ENCODE results near the gene PRKCI.
"Not testable (repeated sequence)": the region's sequence is repeated elsewhere in the genome, so short reads cannot be mapped to it uniquely, and the experiment has no call there.

The PRKCI gene

DNA sequence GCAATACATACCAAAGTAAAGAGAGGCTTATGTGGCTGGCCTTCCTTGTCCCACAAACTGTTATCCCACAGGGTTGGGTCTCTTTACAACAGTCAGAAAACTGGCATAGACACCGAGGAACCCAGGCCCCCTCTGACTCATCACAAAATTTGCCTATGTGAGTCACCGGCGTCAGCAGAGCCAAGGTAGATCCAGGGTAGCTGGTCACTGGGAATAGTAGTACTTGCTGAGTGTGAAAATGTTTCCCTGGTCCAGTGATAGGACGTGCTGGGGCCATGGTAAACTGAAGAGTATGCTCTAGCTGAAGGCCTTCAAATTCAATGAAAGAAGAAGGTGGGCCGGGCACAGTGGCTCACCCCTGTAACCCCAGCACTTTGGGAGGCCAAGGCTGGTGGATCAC, 108.1 kb downstream of the PRKCI start:
- H3K4me3 ChIP-seq (ENCODE audit: control insufficient read depth, low read depth, low read length) = no peak overlapping the region
- DNase-seq (ENCODE audit: low read depth) = no peak
- no peak for TF ChIP-seq CTCF (IDR thresholded peaks at IDR 0.05; ENCODE audit: control insufficient read depth, insufficient read depth, low read depth, low read length, missing control alignments)

GRCh38 chr3:170331143-170331542, 108.9 kb downstream of the PRKCI start:
- no peak for TF ChIP-seq CTCF (IDR thresholded peaks at IDR 0.05; ENCODE audit: control insufficient read depth, insufficient read depth, low read depth, low read length, missing control alignments)
- DNase-seq (ENCODE audit: low read depth) = no peak
- no peak overlapping the region for H3K4me3 ChIP-seq (ENCODE audit: control insufficient read depth, low read depth, low read length)

DNA sequence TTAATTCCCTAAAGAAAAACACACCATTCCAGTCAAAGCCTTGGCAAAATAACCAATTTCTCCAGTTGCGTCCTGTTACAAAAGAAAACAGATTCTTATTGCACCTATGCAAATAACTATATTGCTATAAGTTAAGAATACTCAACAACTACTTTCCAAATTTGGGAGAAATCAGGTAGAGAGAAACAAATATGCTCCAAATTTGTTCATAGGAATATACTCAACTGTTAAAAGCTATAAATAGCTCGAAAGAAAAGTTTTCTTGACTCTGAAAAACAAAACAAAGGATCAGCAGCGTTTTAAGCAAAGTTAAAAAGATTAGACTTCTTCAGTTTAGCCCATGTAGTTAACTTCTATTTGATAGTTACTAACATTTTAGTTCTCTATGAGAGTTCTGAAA, 115.2 kb downstream of the PRKCI start:
- no peak for TF ChIP-seq CTCF (IDR thresholded peaks at IDR 0.05; ENCODE audit: control insufficient read depth, insufficient read depth, low read depth, low read length, missing control alignments)

GRCh38 chr3:170338690-170339340, 116.6 kb downstream of the PRKCI start:
- no peak for TF ChIP-seq CTCF (IDR thresholded peaks at IDR 0.05; ENCODE audit: control insufficient read depth, insufficient read depth, low read depth, low read length, missing control alignments)
- no peak overlapping the region for H3K4me3 ChIP-seq (ENCODE audit: control insufficient read depth, low read depth, low read length)
- no peak for DNase-seq (ENCODE audit: low read depth)

More for the DNA sequence above, 115.2 kb downstream of the PRKCI start:
- no peak overlapping the region for H3K4me3 ChIP-seq (ENCODE audit: control insufficient read depth, low read depth, low read length)
- no peak for DNase-seq (ENCODE audit: low read depth)

DNA sequence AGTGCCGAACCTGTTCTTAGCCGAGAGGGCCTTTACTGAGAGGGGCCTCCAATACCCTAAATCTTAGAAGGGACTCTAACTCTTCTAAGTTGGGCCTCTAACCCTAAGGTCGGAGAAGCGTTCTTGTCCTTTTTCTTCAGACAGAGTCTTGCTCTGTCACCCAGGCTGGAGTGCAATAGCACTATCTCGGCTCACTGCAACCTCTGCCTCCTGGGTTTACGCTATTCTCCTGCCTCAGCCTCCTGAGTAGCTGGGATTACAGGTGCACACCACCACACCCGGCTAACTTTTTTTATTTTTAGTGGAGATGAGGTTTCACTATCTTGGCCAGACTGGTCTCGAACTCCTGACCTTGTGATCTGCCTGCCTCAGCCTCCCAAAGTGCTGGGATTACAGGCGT, 120.0 kb downstream of the PRKCI start:
- DNase-seq (ENCODE audit: low read depth); H3K4me3 ChIP-seq (ENCODE audit: control insufficient read depth, low read depth, low read length): not testable (repeated sequence)

DNA sequence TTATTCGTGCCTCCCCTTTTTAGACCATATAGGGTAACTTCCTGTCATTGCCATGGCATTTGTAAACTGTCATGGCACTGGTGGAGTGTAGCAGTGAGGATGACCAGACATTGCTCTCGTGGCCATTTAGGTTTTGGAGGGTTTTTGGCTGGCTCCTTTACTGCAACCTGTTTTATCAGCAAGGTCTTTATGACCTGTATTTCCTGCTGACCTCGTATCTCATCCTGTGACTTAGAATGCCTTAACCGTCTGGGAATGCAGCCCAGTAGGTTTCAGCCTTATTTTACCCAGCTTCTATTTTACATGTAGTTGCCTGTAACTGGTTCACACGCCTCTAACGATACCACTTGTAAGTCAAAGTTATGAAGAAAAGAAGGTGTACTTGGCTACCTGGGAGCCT, 121.6 kb downstream of the PRKCI start:
- not testable (repeated sequence) for H3K4me3 ChIP-seq (ENCODE audit: control insufficient read depth, low read depth, low read length); DNase-seq (ENCODE audit: low read depth)

DNA sequence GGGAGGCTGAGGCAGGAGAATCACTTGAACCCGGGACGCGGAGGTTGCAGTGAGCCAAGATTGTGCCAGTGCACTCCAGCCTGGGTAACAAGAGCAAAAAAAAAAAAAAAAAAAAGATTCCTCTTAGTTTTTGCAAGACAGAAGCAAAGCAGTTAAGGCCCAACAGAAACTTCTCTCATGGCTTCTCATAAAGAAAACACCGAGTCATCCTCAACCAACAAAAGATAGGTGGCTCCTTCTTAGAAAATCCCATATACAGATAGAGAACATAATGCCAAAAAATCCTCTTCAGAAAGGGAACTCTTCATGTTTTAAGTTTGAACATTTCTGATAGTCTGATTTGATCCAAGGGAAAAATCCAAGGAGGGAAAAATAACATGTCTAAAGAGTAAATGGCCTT, 122.7 kb downstream of the PRKCI start:
- TF ChIP-seq CTCF (IDR thresholded peaks at IDR 0.05; ENCODE audit: control insufficient read depth, insufficient read depth, low read depth, low read length, missing control alignments) = no peak
- no peak overlapping the region for H3K4me3 ChIP-seq (ENCODE audit: control insufficient read depth, low read depth, low read length)
- DNase-seq (ENCODE audit: low read depth) = no peak
